HepG2 (cell line): Measurements from ENCODE around the gene UAP1L1. TPM values are rescaled to one million over a fixed set of nuclear protein-coding genes. Genes with fewer than 3 reads are reported as not detected.

Experiments used
- ATAC-seq: fragments of 200-7000 bp; cut with Tn5 transposase; 3 replicates; pipeline ENCODE4 v1.9.1; 2020; ENCODE audit warnings: mild to moderate bottlenecking, moderate library complexity
- BruUV-seq: library from RNA; stranded (reverse); fragments of 400-500 nt; replicated peaks from 2 replicates; lab custom pipeline; 2021; lab: Mats Ljungman, UMichigan
- CTCF ChIA-PET: fragments of 300-600 bp; formaldehyde crosslinking; extraction: SDS; loops from one replicate; lab custom pipeline; 2021; ENCODE audit warnings: low total read pairs, inconsistent platforms, low intra/inter-chr PET ratio; lab: Yijun Ruan, JAX
- POLR2A ChIA-PET: fragments of 350-600 bp; sonication (Branson Sonifier 250); formaldehyde crosslinking; loops from one replicate; lab custom pipeline; 2020; ENCODE audit warnings: antibody characterized with exemption, inconsistent platforms; lab: Yijun Ruan, JAX
- DNase-seq: peaks from one replicate; pipeline ENCODE4 v3.0.0-alpha.2; 2015; ENCODE audit warnings: low spot score
- FAIRE-seq: peaks from 3 replicates; lab custom pipeline; 2011; peaks lifted over from hg19 to GRCh38; lab: Jason Lieb, UNC
- H2AFZ ChIP-seq: one replicate; pipeline ENCODE4 v1.6.1; 2011; ENCODE audit warnings: low read length, inconsistent platforms
- H3K27ac ChIP-seq: fragments of 300-600 bp; 3 replicates; pipeline ENCODE4 v1.8.0; 2011; ENCODE audit warnings: mixed run types, mild to moderate bottlenecking, mixed read lengths, low read length, inconsistent platforms; ENCODE audit not compliant: insufficient read depth; ENCODE audit errors: extremely low read length
- H3K27me3 ChIP-seq, 2 experiments: fragments of 200-600 bp in 1 of 2; 2 replicates in 1 of 2; 3 replicates in 1 of 2; pipeline versions ENCODE4 v1.6.0 to v1.8.0; 2011; ENCODE audit warnings: low read length in 2 of 2, mild to moderate bottlenecking in 2 of 2, moderate library complexity in 2 of 2, inconsistent platforms in 1 of 2; ENCODE audit not compliant: insufficient read depth in 2 of 2, control insufficient read depth in 1 of 2
- H3K36me3 ChIP-seq, 2 experiments: fragments of 200-600 bp in 1 of 2; replicated peaks in 1 of 2; 2 replicates in 1 of 2; 3 replicates in 1 of 2; pipeline versions ENCODE4 v1.5.1 to v1.8.0; 2011; ENCODE audit warnings: low read length in 2 of 2, inconsistent platforms in 1 of 2; ENCODE audit not compliant: insufficient read depth in 2 of 2, control insufficient read depth in 1 of 2
- H3K4me1 ChIP-seq: 2 replicates; pipeline ENCODE4 v1.5.1; 2012; ENCODE audit warnings: low read length, inconsistent platforms; ENCODE audit not compliant: insufficient read depth
- H3K4me2 ChIP-seq: 2 replicates; pipeline ENCODE4 v1.6.0; 2011; ENCODE audit warnings: low read depth, low read length, inconsistent platforms
- H3K4me3 ChIP-seq, 3 experiments: fragments of 200-600 bp in 1 of 3; sonication (generic), shearing (Covaris generic) in 1 of 3; replicated peaks in 1 of 3; 2 replicates each; pipeline ENCODE4 v1.5.1; 2011 to 2016; ENCODE audit warnings: low read length in 3 of 3, inconsistent platforms in 2 of 3, low read depth in 2 of 3, mild to moderate bottlenecking in 2 of 3, control low read depth in 1 of 3, mixed read lengths in 1 of 3; ENCODE audit not compliant: insufficient read depth in 1 of 3
- H3K79me2 ChIP-seq: one replicate; pipeline ENCODE4 v1.6.1; 2011; ENCODE audit warnings: low read length, inconsistent platforms; ENCODE audit not compliant: insufficient read depth
- H3K9ac ChIP-seq: 2 replicates; pipeline ENCODE4 v1.6.0; 2011; ENCODE audit warnings: mild to moderate bottlenecking, low read depth, low read length, inconsistent platforms; ENCODE audit not compliant: insufficient read depth
- H3K9me3 ChIP-seq: 2 replicates; pipeline ENCODE4 v1.5.1; 2012; ENCODE audit warnings: mild to moderate bottlenecking, low read length
- H4K20me1 ChIP-seq: 2 replicates; pipeline ENCODE4 v1.6.0; 2011; ENCODE audit warnings: inconsistent platforms, mild to moderate bottlenecking, low read length, moderate library complexity; ENCODE audit not compliant: insufficient read depth
- AGO2 ChIP-seq: fragments of 200-400 bp; formaldehyde crosslinking; optimal IDR thresholded peaks from 2 replicates; pipeline ENCODE3; 2017; ENCODE audit warnings: mild to moderate bottlenecking, low read depth, low read length, moderate library complexity
- ATM ChIP-seq: fragments of 450-650 bp; IDR thresholded peaks from 2 replicates; pipeline ENCODE4 v1.7.1; 2017; ENCODE audit warnings: mild to moderate bottlenecking, borderline replicate concordance
- BCL6 ChIP-seq: IDR thresholded peaks from 2 replicates; pipeline ENCODE4 v1.6.1; 2016; ENCODE audit warnings: missing genetic modification reagents, missing compliant biosample characterization
- BRD4 ChIP-seq: sonication (generic); formaldehyde crosslinking; IDR thresholded peaks from 2 replicates; pipeline ENCODE4 v1.4.0; 2020; ENCODE audit warnings: missing genetic modification reagents
- CCAR2 ChIP-seq: fragments of 200-400 bp; formaldehyde crosslinking; optimal IDR thresholded peaks from 2 replicates; pipeline ENCODE3; 2018; ENCODE audit warnings: low read depth, mild to moderate bottlenecking, low read length, moderate library complexity
- FOSL2 ChIP-seq: sonication (generic); formaldehyde crosslinking; IDR thresholded peaks from 2 replicates; pipeline ENCODE4 v1.4.0; 2020; ENCODE audit warnings: missing genetic modification reagents
- FOXP1 ChIP-seq, 2 experiments: fragments of 450-650 bp in 1 of 2; IDR thresholded peaks; 2 replicates each; pipeline ENCODE4 v1.6.1; 2017 to 2018; ENCODE audit warnings: antibody characterized with exemption in 1 of 2
- MAFG ChIP-seq: sonication (generic); formaldehyde crosslinking; IDR thresholded peaks from 2 replicates; pipeline ENCODE4 v1.5.1; 2020; ENCODE audit warnings: mild to moderate bottlenecking, missing genetic modification reagents
- MTA1 ChIP-seq: sonication (generic); formaldehyde crosslinking; IDR thresholded peaks from 2 replicates; pipeline ENCODE4 v1.4.0; 2020; ENCODE audit warnings: missing genetic modification reagents, mild to moderate bottlenecking, borderline replicate concordance
- YEATS4 ChIP-seq: sonication (generic); formaldehyde crosslinking; IDR thresholded peaks from 2 replicates; pipeline ENCODE4 v1.4.0; 2020; ENCODE audit warnings: missing genetic modification reagents, borderline replicate concordance
- ZBTB38 ChIP-seq: sonication (generic); formaldehyde crosslinking; IDR thresholded peaks from 2 replicates; pipeline ENCODE4 v1.5.1; 2020; ENCODE audit warnings: mild to moderate bottlenecking, missing genetic modification reagents
- ZNF20 ChIP-seq: sonication (generic); formaldehyde crosslinking; IDR thresholded peaks from 2 replicates; pipeline ENCODE4 v1.4.0; 2020; ENCODE audit warnings: mild to moderate bottlenecking, moderate library complexity, missing genetic modification reagents
- ZNF367 ChIP-seq: sonication (generic); formaldehyde crosslinking; IDR thresholded peaks from 2 replicates; pipeline ENCODE4 v1.4.0; 2020; ENCODE audit warnings: missing genetic modification reagents, borderline replicate concordance
- ZNF607 ChIP-seq: sonication (generic); formaldehyde crosslinking; IDR thresholded peaks from 2 replicates; pipeline ENCODE4 v1.5.1; 2020; ENCODE audit warnings: missing genetic modification reagents, mild to moderate bottlenecking, borderline replicate concordance
- ZNF776 ChIP-seq: sonication (generic); formaldehyde crosslinking; IDR thresholded peaks from 2 replicates; pipeline ENCODE4 v1.4.0; 2020; ENCODE audit warnings: mild to moderate bottlenecking, missing genetic modification reagents
- ZNF788 ChIP-seq: sonication (generic); formaldehyde crosslinking; IDR thresholded peaks from 2 replicates; pipeline ENCODE4 v1.5.0; 2020; ENCODE audit warnings: mild to moderate bottlenecking, missing genetic modification reagents, borderline replicate concordance
- ZNF883 ChIP-seq: sonication (generic); formaldehyde crosslinking; IDR thresholded peaks from 2 replicates; pipeline ENCODE4 v1.5.1; 2020; ENCODE audit warnings: mild to moderate bottlenecking, missing genetic modification reagents; ENCODE audit errors: not compliant biosample characterization
- WGBS: methylation state at CpG from one replicate; pipeline ENCODE4 v1.1.6; 2017; ENCODE audit warnings: low lambda C conversion rate; 5-methylcytosine and 5-hydroxymethylcytosine counted together
- in situ Hi-C: cut with HindIII; loops from 2 replicates; pipeline ENCODE4 v1.10.0; 2017; ENCODE audit warnings: low pct_unique_long_range_greater_than_20kb; ENCODE audit not compliant: extremely low pct_ligation_motif_present
- intact Hi-C: fragments of 100-400 bp; cut with micrococcal nuclease; formaldehyde crosslinking; loops from one replicate; pipeline ENCODE4 v1.10.0; 2022; ENCODE audit not compliant: unreplicated experiment
- polyA plus RNA-seq, 8 experiments: library from polyadenylated mRNA; depleted of rRNA in 3 of 8; stranded (reverse) in 7 of 8; unstranded in 1 of 8; fragments of >200 nt; fragmentation: Illumina TruSeq in 4 of 8; extraction: Trizol in 4 of 8; gene quantifications; 2 replicates each; pipeline versions ENCODE4 v1.2.1 to v1.2.3, GENCODE V29; 2011 to 2016; ENCODE audit warnings: low read depth in 4 of 8, missing spikeins in 1 of 8, mixed read lengths in 1 of 8; ENCODE audit not compliant: insufficient read depth in 1 of 8
- total RNA-seq, 5 experiments: library from RNA; depleted of rRNA; stranded (reverse); fragments of >200 nt; fragmentation: Illumina TruSeq; extraction: Trizol; gene quantifications; 2 replicates each; pipeline ENCODE4 v1.2.3, GENCODE V29; 2016; ENCODE audit warnings: low read depth in 1 of 5
- TF ChIP-seq, protein P1 (sequence below): sonication (generic); formaldehyde crosslinking; conservative IDR thresholded peaks from 2 replicates; pipeline ENCODE4 v1.8.0; 2022; ENCODE audit warnings: mild to moderate bottlenecking, moderate library complexity, missing genetic modification reagents
- TF ChIP-seq, protein P2 (sequence below): sonication (generic); formaldehyde crosslinking; IDR thresholded peaks from 2 replicates; pipeline ENCODE4 v1.8.0; 2022; ENCODE audit warnings: missing genetic modification reagents, mild to moderate bottlenecking, inconsistent platforms, borderline replicate concordance

UAP1L1 gene
- total and polyA plus RNA-seq, 2 of the 13 experiments (the other 11 are each of a cell fraction or from before 2014, with no cell fraction given), result 5.4 to 6.4 TPM

DNA sequence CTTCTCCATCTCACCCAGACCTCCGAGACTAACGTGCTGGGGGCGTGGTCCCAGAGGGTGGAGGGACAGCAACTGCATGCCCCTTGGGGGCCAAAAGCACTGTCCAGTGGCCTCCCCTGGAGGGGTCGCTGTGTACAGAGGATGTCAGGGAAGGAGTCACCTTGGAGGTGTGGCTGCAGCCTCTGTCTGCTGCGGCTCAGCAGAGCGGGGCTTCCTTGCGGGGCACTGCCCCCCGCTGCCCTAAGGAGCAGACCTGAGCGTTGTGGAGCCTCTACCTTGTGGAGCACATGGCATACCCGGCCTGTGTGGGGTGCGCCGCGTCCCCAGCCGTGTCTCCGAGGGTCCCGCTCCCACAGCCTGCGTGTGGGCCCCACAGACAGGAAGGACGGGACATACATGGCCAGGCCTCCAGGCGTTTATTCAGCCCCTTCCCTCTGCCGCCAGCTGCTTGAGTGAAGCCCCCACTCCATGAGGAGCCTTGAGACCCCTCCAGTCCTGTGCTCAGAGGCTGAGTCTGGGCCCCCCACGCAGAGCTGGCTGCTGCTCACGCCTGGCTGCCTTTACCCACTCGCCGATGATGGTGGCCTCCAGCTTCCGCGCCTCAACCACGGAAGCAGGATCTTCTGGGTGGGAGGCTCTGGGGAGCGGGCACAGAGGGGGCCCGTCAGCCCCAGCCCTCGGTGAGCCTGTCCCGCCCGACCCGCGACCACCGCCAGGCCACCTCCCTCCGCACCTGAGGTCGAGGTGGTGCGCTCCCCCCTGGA is 33.0 kb downstream of the UAP1L1 start:
- WGBS, result 96% methylated on average over 13 of the region's 38 CpGs
- peaks cover 41% of the 10 kb centered on the region for H3K4me1 ChIP-seq
- intact Hi-C loops, result loop anchor here (10.0 kb wide), 1 partner anchor 64 kb away; the partner anchor contains the start of genes LRRC26 and TMEM210
- H3K9me3 ChIP-seq, result no peaks in the 10 kb centered on the region
- ATAC-seq, result no peak
- H4K20me1 ChIP-seq, result no peaks in the 10 kb centered on the region
- TF ChIP-seq CCAR2 (no peak), ZNF607 (CRISPR knock-in tag) (no peak), ATM (no peak), AGO2 (peak; percentile 62), MAFG (CRISPR knock-in tag) (no peak), ZNF788 (CRISPR knock-in tag) (no peak), BRD4 (CRISPR knock-in tag) (no peak), ZNF367 (no peak), ZBTB38 (peak; percentile 82), YEATS4 (CRISPR knock-in tag) (no peak), FOSL2 (CRISPR knock-in tag) (no peak), BCL6 (CRISPR knock-in tag) (no peak), FOXP1 (IDR thresholded peaks at IDR 0.05) (no peak), FOXP1 (CRISPR knock-in tag; IDR thresholded peaks at IDR 0.05) (no peak), ZNF20 (CRISPR knock-in tag) (no peak), MTA1 (CRISPR knock-in tag) (no peak), ZNF776 (CRISPR knock-in tag) (0 out of 2 replicates have a peak, but pooled peaks have one; percentile 40), ZNF883 (CRISPR knock-in tag) (no peak)
- TF ChIP-seq, protein P1, sequence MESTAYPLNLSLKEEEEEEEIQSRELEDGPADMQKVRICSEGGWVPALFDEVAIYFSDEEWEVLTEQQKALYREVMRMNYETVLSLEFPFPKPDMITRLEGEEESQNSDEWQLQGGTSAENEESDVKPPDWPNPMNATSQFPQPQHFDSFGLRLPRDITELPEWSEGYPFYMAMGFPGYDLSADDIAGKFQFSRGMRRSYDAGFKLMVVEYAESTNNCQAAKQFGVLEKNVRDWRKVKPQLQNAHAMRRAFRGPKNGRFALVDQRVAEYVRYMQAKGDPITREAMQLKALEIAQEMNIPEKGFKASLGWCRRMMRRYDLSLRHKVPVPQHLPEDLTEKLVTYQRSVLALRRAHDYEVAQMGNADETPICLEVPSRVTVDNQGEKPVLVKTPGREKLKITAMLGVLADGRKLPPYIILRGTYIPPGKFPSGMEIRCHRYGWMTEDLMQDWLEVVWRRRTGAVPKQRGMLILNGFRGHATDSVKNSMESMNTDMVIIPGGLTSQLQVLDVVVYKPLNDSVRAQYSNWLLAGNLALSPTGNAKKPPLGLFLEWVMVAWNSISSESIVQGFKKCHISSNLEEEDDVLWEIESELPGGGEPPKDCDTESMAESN (CRISPR knock-in tag), result no peak
- TF ChIP-seq, protein P2, sequence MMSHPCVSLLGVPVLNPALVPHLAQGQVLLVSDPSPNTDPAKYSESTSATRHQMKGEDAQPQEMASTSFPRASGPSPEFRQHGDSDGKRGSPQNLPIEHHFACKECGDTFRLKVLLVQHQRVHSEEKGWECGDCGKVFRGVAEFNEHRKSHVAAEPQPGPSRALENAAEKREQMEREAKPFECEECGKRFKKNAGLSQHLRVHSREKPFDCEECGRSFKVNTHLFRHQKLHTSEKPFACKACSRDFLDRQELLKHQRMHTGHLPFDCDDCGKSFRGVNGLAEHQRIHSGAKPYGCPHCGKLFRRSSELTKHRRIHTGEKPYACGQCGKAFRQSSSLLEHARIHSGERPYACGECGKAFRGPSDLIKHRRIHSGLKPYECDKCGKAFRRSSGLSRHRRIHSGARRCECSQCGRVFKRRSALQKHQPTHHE (CRISPR knock-in tag), result no peak
- H3K36me3 ChIP-seq, result peaks cover 9 to 19% of the 10 kb centered on the region in 2 experiments; a peak in 4 of 5 replicates
- ChIA-PET POLR2A (no interaction called here), CTCF (no interaction called here)
- H3K9ac ChIP-seq, result no peak overlapping the region
- in situ Hi-C loops, result loop anchor here (5.0 kb wide), 1 partner anchor 117 kb away; the partner anchor contains the start of genes CYSRT1 and RNF224
- no peak for FAIRE-seq
- no peaks in the 10 kb centered on the region for H3K79me2 ChIP-seq
- no peak for DNase-seq
- H3K4me2 ChIP-seq, result no peak overlapping the region
- BruUV-seq, result no TSS peak
- H3K27ac ChIP-seq, result peak overlapping the region; percentile 63
- no peak overlapping the region for H2AFZ ChIP-seq
- H3K4me3 ChIP-seq, result no peak overlapping the region
- no peaks in the 10 kb centered on the region for H3K27me3 ChIP-seq
